ENCODE measurements around the gene DNM3.
A peak's percentile ranks its signal among the peaks of the same experiment; 100 is the strongest.

Gene DNM3

GRCh38 chr1:172135978-172136610 lies 294.8 kb downstream of the DNM3 start:
- DNase-seq (ENCODE audit: low read depth), result peak; percentile 88

GRCh38 chr1:172136925-172137324 lies 295.6 kb downstream of the DNM3 start:
- Histone ChIP-seq H3K27me3 (replicated peaks; ENCODE audit: control insufficient read depth, insufficient read depth, low read length) (no peaks in the 10 kb centered on the region), H3K9me3 (ENCODE audit: control insufficient read depth, low read length) (no peaks in the 10 kb centered on the region), H3K4me3 (ENCODE audit: low read length) (peak overlapping the region; percentile 51), H3K4me1 (ENCODE audit: control insufficient read depth, insufficient read depth, low read length) (peaks cover 42% of the 10 kb centered on the region), H3K36me3 (ENCODE audit: control insufficient read depth, insufficient read depth, low read length, severe bottlenecking) (peaks cover 36% of the 10 kb centered on the region), H3K9ac (ENCODE audit: low read length) (peak overlapping the region; percentile 65)
- peak; percentile 61 for DNase-seq (ENCODE audit: low read depth)

More at GRCh38 chr1:172135978-172136610, 294.8 kb downstream of the DNM3 start:
- Histone ChIP-seq H3K4me3 (ENCODE audit: low read length) (peak overlapping the region; percentile 51), H3K9me3 (ENCODE audit: control insufficient read depth, low read length) (no peaks in the 10 kb centered on the region), H3K4me1 (ENCODE audit: control insufficient read depth, insufficient read depth, low read length) (peaks cover 42% of the 10 kb centered on the region), H3K9ac (ENCODE audit: low read length) (peak overlapping the region; percentile 65), H3K27me3 (replicated peaks; ENCODE audit: control insufficient read depth, insufficient read depth, low read length) (no peaks in the 10 kb centered on the region), H3K36me3 (ENCODE audit: control insufficient read depth, insufficient read depth, low read length, severe bottlenecking) (peaks cover 27% of the 10 kb centered on the region)

- H3K27me3 ChIP-seq (replicated peaks; ENCODE audit: control insufficient read depth, insufficient read depth, low read length), result no peaks in the 10 kb centered on the region
- H3K4me1 ChIP-seq (ENCODE audit: control insufficient read depth, insufficient read depth, low read length), result peaks cover 42% of the 10 kb centered on the region
- H3K4me3 ChIP-seq (ENCODE audit: low read length), result no peak overlapping the region
- peaks cover 41% of the 10 kb centered on the region for H3K36me3 ChIP-seq (ENCODE audit: control insufficient read depth, insufficient read depth, low read length, severe bottlenecking)
- no peaks in the 10 kb centered on the region for H3K9me3 ChIP-seq (ENCODE audit: control insufficient read depth, low read length)
- DNase-seq (ENCODE audit: low read depth), result peak; percentile 52
- peak overlapping the region; percentile 97 for H3K9ac ChIP-seq (ENCODE audit: low read length)
Measured at GRCh38 chr1:172137703-172138454, 296.6 kb downstream of the DNM3 start.

- Histone ChIP-seq H3K9me3 (ENCODE audit: control insufficient read depth, low read length) (no peaks in the 10 kb centered on the region), H3K4me1 (ENCODE audit: control insufficient read depth, insufficient read depth, low read length) (peaks cover 42% of the 10 kb centered on the region), H3K9ac (ENCODE audit: low read length) (peak overlapping the region; percentile 97), H3K36me3 (ENCODE audit: control insufficient read depth, insufficient read depth, low read length, severe bottlenecking) (peaks cover 41% of the 10 kb centered on the region), H3K27me3 (replicated peaks; ENCODE audit: control insufficient read depth, insufficient read depth, low read length) (no peaks in the 10 kb centered on the region), H3K4me3 (ENCODE audit: low read length) (peak overlapping the region; percentile 93)
- peak; percentile 26 for DNase-seq (ENCODE audit: low read depth)
Measured at GRCh38 chr1:172138634-172139033, 297.3 kb downstream of the DNM3 start.

GRCh38 chr1:172139196-172139595 lies 297.9 kb downstream of the DNM3 start:
- Histone ChIP-seq H3K9me3 (ENCODE audit: control insufficient read depth, low read length) (no peaks in the 10 kb centered on the region), H3K9ac (ENCODE audit: low read length) (peak overlapping the region; percentile 97), H3K27me3 (replicated peaks; ENCODE audit: control insufficient read depth, insufficient read depth, low read length) (no peaks in the 10 kb centered on the region), H3K36me3 (ENCODE audit: control insufficient read depth, insufficient read depth, low read length, severe bottlenecking) (peaks cover 41% of the 10 kb centered on the region), H3K4me3 (ENCODE audit: low read length) (peak overlapping the region; percentile 93), H3K4me1 (ENCODE audit: control insufficient read depth, insufficient read depth, low read length) (peaks cover 42% of the 10 kb centered on the region)
- peak; percentile 32 for DNase-seq (ENCODE audit: low read depth)

- no peaks in the 10 kb centered on the region for H3K9me3 ChIP-seq (ENCODE audit: control insufficient read depth, low read length)
- peak; percentile 22 for DNase-seq (ENCODE audit: low read depth)
- no peaks in the 10 kb centered on the region for H3K27me3 ChIP-seq (replicated peaks; ENCODE audit: control insufficient read depth, insufficient read depth, low read length)
- peaks cover 41% of the 10 kb centered on the region for H3K36me3 ChIP-seq (ENCODE audit: control insufficient read depth, insufficient read depth, low read length, severe bottlenecking)
- peaks cover 44% of the 10 kb centered on the region for H3K4me1 ChIP-seq (ENCODE audit: control insufficient read depth, insufficient read depth, low read length)
- peak overlapping the region; percentile 93 for H3K4me3 ChIP-seq (ENCODE audit: low read length)
- peak overlapping the region; percentile 97 for H3K9ac ChIP-seq (ENCODE audit: low read length)
Measured at GRCh38 chr1:172140072-172140471, 298.8 kb downstream of the DNM3 start.

- Histone ChIP-seq H3K9me3 (ENCODE audit: control insufficient read depth, low read length) (no peaks in the 10 kb centered on the region), H3K4me3 (ENCODE audit: low read length) (peak overlapping the region; percentile 93), H3K4me1 (ENCODE audit: control insufficient read depth, insufficient read depth, low read length) (peaks cover 47% of the 10 kb centered on the region), H3K9ac (ENCODE audit: low read length) (peak overlapping the region; percentile 97), H3K36me3 (ENCODE audit: control insufficient read depth, insufficient read depth, low read length, severe bottlenecking) (peaks cover 41% of the 10 kb centered on the region), H3K27me3 (replicated peaks; ENCODE audit: control insufficient read depth, insufficient read depth, low read length) (no peaks in the 10 kb centered on the region)
- no peak for DNase-seq (ENCODE audit: low read depth)
Measured at GRCh38 chr1:172140591-172140990, 299.3 kb downstream of the DNM3 start.

GRCh38 chr1:172141341-172141881 lies 300.1 kb downstream of the DNM3 start:
- Histone ChIP-seq H3K27me3 (replicated peaks; ENCODE audit: control insufficient read depth, insufficient read depth, low read length) (no peaks in the 10 kb centered on the region), H3K36me3 (ENCODE audit: control insufficient read depth, insufficient read depth, low read length, severe bottlenecking) (peaks cover 41% of the 10 kb centered on the region), H3K4me1 (ENCODE audit: control insufficient read depth, insufficient read depth, low read length) (peaks cover 47% of the 10 kb centered on the region), H3K9ac (ENCODE audit: low read length) (peak overlapping the region; percentile 97), H3K9me3 (ENCODE audit: control insufficient read depth, low read length) (no peaks in the 10 kb centered on the region), H3K4me3 (ENCODE audit: low read length) (peak overlapping the region; percentile 93)
- peak; percentile 31 for DNase-seq (ENCODE audit: low read depth)

- Histone ChIP-seq H3K36me3 (ENCODE audit: control insufficient read depth, insufficient read depth, low read length, severe bottlenecking) (peaks cover 41% of the 10 kb centered on the region), H3K4me3 (ENCODE audit: low read length) (peak overlapping the region; percentile 93), H3K27me3 (replicated peaks; ENCODE audit: control insufficient read depth, insufficient read depth, low read length) (no peaks in the 10 kb centered on the region), H3K4me1 (ENCODE audit: control insufficient read depth, insufficient read depth, low read length) (peaks cover 52% of the 10 kb centered on the region), H3K9ac (ENCODE audit: low read length) (peak overlapping the region; percentile 97), H3K9me3 (ENCODE audit: control insufficient read depth, low read length) (no peaks in the 10 kb centered on the region)
- DNase-seq (ENCODE audit: low read depth), result peak; percentile 25
Measured at GRCh38 chr1:172142324-172142723, 301.0 kb downstream of the DNM3 start.

GRCh38 chr1:172143384-172144055 lies 302.2 kb downstream of the DNM3 start:
- Histone ChIP-seq H3K9ac (ENCODE audit: low read length) (peak overlapping the region; percentile 97), H3K27me3 (replicated peaks; ENCODE audit: control insufficient read depth, insufficient read depth, low read length) (no peaks in the 10 kb centered on the region), H3K9me3 (ENCODE audit: control insufficient read depth, low read length) (no peaks in the 10 kb centered on the region), H3K4me3 (ENCODE audit: low read length) (peak overlapping the region; percentile 93), H3K36me3 (ENCODE audit: control insufficient read depth, insufficient read depth, low read length, severe bottlenecking) (peaks cover 37% of the 10 kb centered on the region), H3K4me1 (ENCODE audit: control insufficient read depth, insufficient read depth, low read length) (peaks cover 45% of the 10 kb centered on the region)
- peak; percentile 76 for DNase-seq (ENCODE audit: low read depth)

Measured in adipocyte (in vitro differentiated cells).